Liver (tissue), 3 donors: ENCODE data around the gene DPP4.

Source experiments
- GABPA ChIP-seq, 2 donors: IDR thresholded peaks in 1 of 2; conservative IDR thresholded peaks in 1 of 2; 2 replicates each; pipeline ENCODE4 v1.6.1; 2016; ENCODE audit warnings: antibody characterized with exemption in 2 of 2, mild to moderate bottlenecking in 1 of 2, moderate library complexity in 1 of 2
- JUND ChIP-seq, 2 donors: IDR thresholded peaks; 2 replicates each; pipeline ENCODE4 v1.6.1; 2016; ENCODE audit warnings: antibody characterized with exemption in 2 of 2
- RAD21 ChIP-seq, 2 donors: IDR thresholded peaks; 2 replicates each; pipeline ENCODE4 v1.6.1; 2016; ENCODE audit warnings: antibody characterized with exemption in 2 of 2, mild to moderate bottlenecking in 2 of 2
- TAF1 ChIP-seq: conservative IDR thresholded peaks from 2 replicates; pipeline ENCODE4 v1.6.1; 2016; ENCODE audit warnings: antibody characterized with exemption, mild to moderate bottlenecking
- YY1 ChIP-seq: IDR thresholded peaks from 2 replicates; pipeline ENCODE4 v1.6.1; 2016; ENCODE audit warnings: antibody characterized with exemption, mild to moderate bottlenecking
- TF ChIP-seq, protein P1 (sequence below): IDR thresholded peaks from 2 replicates; pipeline ENCODE4 v1.6.1; 2016; ENCODE audit warnings: antibody characterized with exemption, mild to moderate bottlenecking
- TF ChIP-seq, protein P2 (sequence below): fragments of 150-350 bp; IDR thresholded peaks from 2 replicates; pipeline ENCODE4 v1.5.1; 2017; ENCODE audit warnings: improper control_type of control experiment, low read depth, low read length; ENCODE audit not compliant: missing input control
- TF ChIP-seq, protein P3 (sequence below): IDR thresholded peaks from 2 replicates; pipeline ENCODE4 v1.6.1; 2016; ENCODE audit warnings: antibody characterized with exemption
- TF ChIP-seq, protein P4 (sequence below): IDR thresholded peaks from 2 replicates; pipeline ENCODE4 v1.6.1; 2016; ENCODE audit warnings: antibody characterized with exemption
- donor health status: healthy.
- donor health status: healthy.

DNA sequence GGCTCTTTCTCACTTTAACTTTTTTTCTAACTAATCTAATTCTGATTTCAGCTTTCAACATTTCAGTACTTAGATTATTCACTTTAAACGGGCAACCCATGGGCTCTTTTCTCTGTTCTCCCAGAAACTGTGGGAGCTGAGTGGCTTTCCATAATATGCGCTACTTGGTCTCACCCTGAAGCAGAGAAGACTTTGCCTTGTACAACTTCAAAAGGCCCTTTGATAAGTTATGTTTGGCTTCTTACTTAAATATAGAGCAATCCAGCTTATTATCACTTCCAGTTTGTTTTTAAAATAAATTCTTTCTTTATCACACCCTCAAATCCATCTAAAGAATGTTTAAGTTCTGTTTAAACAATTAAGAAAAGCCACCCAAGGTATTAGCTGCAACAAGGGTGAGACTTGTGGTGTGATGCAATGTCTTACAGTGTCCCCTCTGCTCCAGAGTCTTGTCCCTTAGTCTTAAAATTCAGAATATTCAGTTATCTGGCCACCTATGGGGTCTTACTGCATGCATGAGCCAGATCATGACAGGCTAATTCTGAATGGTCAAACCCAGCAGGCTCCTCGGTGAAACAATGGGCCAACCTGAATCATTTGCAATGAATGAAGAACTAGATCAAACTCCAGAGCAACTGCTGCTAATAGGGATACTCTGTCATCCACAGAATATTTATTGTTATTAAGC is 39.2 kb upstream of the DPP4 start:
- TF ChIP-seq, protein P1, sequence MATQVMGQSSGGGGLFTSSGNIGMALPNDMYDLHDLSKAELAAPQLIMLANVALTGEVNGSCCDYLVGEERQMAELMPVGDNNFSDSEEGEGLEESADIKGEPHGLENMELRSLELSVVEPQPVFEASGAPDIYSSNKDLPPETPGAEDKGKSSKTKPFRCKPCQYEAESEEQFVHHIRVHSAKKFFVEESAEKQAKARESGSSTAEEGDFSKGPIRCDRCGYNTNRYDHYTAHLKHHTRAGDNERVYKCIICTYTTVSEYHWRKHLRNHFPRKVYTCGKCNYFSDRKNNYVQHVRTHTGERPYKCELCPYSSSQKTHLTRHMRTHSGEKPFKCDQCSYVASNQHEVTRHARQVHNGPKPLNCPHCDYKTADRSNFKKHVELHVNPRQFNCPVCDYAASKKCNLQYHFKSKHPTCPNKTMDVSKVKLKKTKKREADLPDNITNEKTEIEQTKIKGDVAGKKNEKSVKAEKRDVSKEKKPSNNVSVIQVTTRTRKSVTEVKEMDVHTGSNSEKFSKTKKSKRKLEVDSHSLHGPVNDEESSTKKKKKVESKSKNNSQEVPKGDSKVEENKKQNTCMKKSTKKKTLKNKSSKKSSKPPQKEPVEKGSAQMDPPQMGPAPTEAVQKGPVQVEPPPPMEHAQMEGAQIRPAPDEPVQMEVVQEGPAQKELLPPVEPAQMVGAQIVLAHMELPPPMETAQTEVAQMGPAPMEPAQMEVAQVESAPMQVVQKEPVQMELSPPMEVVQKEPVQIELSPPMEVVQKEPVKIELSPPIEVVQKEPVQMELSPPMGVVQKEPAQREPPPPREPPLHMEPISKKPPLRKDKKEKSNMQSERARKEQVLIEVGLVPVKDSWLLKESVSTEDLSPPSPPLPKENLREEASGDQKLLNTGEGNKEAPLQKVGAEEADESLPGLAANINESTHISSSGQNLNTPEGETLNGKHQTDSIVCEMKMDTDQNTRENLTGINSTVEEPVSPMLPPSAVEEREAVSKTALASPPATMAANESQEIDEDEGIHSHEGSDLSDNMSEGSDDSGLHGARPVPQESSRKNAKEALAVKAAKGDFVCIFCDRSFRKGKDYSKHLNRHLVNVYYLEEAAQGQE: no peak
- TF ChIP-seq, protein P2, sequence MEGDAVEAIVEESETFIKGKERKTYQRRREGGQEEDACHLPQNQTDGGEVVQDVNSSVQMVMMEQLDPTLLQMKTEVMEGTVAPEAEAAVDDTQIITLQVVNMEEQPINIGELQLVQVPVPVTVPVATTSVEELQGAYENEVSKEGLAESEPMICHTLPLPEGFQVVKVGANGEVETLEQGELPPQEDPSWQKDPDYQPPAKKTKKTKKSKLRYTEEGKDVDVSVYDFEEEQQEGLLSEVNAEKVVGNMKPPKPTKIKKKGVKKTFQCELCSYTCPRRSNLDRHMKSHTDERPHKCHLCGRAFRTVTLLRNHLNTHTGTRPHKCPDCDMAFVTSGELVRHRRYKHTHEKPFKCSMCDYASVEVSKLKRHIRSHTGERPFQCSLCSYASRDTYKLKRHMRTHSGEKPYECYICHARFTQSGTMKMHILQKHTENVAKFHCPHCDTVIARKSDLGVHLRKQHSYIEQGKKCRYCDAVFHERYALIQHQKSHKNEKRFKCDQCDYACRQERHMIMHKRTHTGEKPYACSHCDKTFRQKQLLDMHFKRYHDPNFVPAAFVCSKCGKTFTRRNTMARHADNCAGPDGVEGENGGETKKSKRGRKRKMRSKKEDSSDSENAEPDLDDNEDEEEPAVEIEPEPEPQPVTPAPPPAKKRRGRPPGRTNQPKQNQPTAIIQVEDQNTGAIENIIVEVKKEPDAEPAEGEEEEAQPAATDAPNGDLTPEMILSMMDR: no peak
- TF ChIP-seq YY1 (no peak), JUND (IDR thresholded peaks at IDR 0.05) (no peak), RAD21 (IDR thresholded peaks at IDR 0.05) (no peak), GABPA (IDR thresholded peaks at IDR 0.05 in 1 of 2, conservative IDR thresholded peaks at IDR 0.05 in 1 of 2) (no peak), TAF1 (no peak)
- TF ChIP-seq, protein P3, sequence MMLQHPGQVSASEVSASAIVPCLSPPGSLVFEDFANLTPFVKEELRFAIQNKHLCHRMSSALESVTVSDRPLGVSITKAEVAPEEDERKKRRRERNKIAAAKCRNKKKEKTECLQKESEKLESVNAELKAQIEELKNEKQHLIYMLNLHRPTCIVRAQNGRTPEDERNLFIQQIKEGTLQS: no peak
- TF ChIP-seq, protein P4, sequence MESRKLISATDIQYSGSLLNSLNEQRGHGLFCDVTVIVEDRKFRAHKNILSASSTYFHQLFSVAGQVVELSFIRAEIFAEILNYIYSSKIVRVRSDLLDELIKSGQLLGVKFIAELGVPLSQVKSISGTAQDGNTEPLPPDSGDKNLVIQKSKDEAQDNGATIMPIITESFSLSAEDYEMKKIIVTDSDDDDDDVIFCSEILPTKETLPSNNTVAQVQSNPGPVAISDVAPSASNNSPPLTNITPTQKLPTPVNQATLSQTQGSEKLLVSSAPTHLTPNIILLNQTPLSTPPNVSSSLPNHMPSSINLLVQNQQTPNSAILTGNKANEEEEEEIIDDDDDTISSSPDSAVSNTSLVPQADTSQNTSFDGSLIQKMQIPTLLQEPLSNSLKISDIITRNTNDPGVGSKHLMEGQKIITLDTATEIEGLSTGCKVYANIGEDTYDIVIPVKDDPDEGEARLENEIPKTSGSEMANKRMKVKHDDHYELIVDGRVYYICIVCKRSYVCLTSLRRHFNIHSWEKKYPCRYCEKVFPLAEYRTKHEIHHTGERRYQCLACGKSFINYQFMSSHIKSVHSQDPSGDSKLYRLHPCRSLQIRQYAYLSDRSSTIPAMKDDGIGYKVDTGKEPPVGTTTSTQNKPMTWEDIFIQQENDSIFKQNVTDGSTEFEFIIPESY: no peak
